Measurements from ENCODE around the gene NRXN2. TPM values are rescaled to one million over a fixed set of nuclear protein-coding genes. Genes with fewer than 3 reads are reported as not detected.

Gene NRXN2
- total RNA-seq, 2 donors from 2014 or later = 0.85 to 1.4 TPM

- Histone ChIP-seq H3K27ac (no peak overlapping the region), H3K9me3 (no peaks in the 10 kb centered on the region), H3K27me3 (peaks cover 22 to 29% of the 10 kb centered on the region in 2 donors), H3K4me1 (peaks cover 0 to 21% of the 10 kb centered on the region in 2 donors), H3K36me3 (no peaks in the 10 kb centered on the region), H3K4me3 (no peak overlapping the region)
- no peak for DNase-seq (ENCODE audit: low spot score)
- TF ChIP-seq CTCF (IDR thresholded peaks at IDR 0.05) = no peak
Observed at GRCh38 chr11:64715110-64715509, 7.9 kb downstream of the NRXN2 start.

- Histone ChIP-seq H3K27me3 (peaks cover 22 to 29% of the 10 kb centered on the region in 2 donors), H3K4me1 (peaks cover 0 to 21% of the 10 kb centered on the region in 2 donors), H3K36me3 (no peaks in the 10 kb centered on the region), H3K27ac (no peak overlapping the region), H3K4me3 (no peak overlapping the region), H3K9me3 (no peaks in the 10 kb centered on the region)
- TF ChIP-seq CTCF (IDR thresholded peaks at IDR 0.05) = no peak
- DNase-seq (ENCODE audit: low spot score) = no peak
Observed at GRCh38 chr11:64714666-64715065, 8.3 kb downstream of the NRXN2 start.

- Histone ChIP-seq H3K36me3 (no peaks in the 10 kb centered on the region), H3K4me3 (no peak overlapping the region), H3K4me1 (peaks cover 0 to 21% of the 10 kb centered on the region in 2 donors), H3K27me3 (peaks cover 22 to 28% of the 10 kb centered on the region in 2 donors), H3K9me3 (no peaks in the 10 kb centered on the region), H3K27ac (no peak overlapping the region)
- TF ChIP-seq CTCF (IDR thresholded peaks at IDR 0.05) = no peak
- DNase-seq (ENCODE audit: low spot score) = no peak
Observed at GRCh38 chr11:64713781-64714363, 9.1 kb downstream of the NRXN2 start.

- Histone ChIP-seq H3K9me3 (no peaks in the 10 kb centered on the region), H3K27me3 (peaks cover 22 to 26% of the 10 kb centered on the region in 2 donors), H3K36me3 (no peaks in the 10 kb centered on the region), H3K4me1 (peaks cover 0 to 21% of the 10 kb centered on the region in 2 donors), H3K4me3 (no peak overlapping the region), H3K27ac (no peak overlapping the region)
- TF ChIP-seq CTCF (IDR thresholded peaks at IDR 0.05) = no peak
- no peak for DNase-seq (ENCODE audit: low spot score)
Observed at GRCh38 chr11:64713016-64713707, 9.8 kb downstream of the NRXN2 start.

- no peak for DNase-seq (ENCODE audit: low spot score)
- Histone ChIP-seq H3K27ac (no peak overlapping the region), H3K4me1 (peaks cover 0 to 21% of the 10 kb centered on the region in 2 donors), H3K4me3 (no peak overlapping the region), H3K36me3 (no peaks in the 10 kb centered on the region), H3K9me3 (no peaks in the 10 kb centered on the region), H3K27me3 (peaks cover 22 to 26% of the 10 kb centered on the region in 2 donors)
- no peak for TF ChIP-seq CTCF (IDR thresholded peaks at IDR 0.05)
Observed at GRCh38 chr11:64712430-64713015, 10.5 kb downstream of the NRXN2 start.

Measured in right atrium auricular region (tissue), 2 donors.